Right lobe of liver (tissue), 6 donors: Measurements from ENCODE around the gene NDUFB2. TPM values are rescaled to one million over a fixed set of nuclear protein-coding genes. Genes with fewer than 3 reads are reported as not detected.
"Not testable (repeated sequence)": the region's sequence is repeated elsewhere in the genome, so short reads cannot be mapped to it uniquely, and the experiment has no call there.

Source experiments
- ATAC-seq, 4 donors: fragments of 200-7000 bp; cut with Tn5 transposase; one replicate each; pipeline ENCODE4 v1.9.1; 2020; ENCODE audit warnings: mild to moderate bottlenecking in 4 of 4, moderate library complexity in 4 of 4
- DNase-seq, 3 donors: peaks; one replicate each; pipeline ENCODE4 v3.0.0-alpha.2; 2020
- H3K27ac ChIP-seq, 3 donors: fragments of 200-600 bp; one replicate each; pipeline ENCODE4 v1.8.0; 2022
- H3K27me3 ChIP-seq, 2 donors: fragments of 200-600 bp; one replicate each; pipeline ENCODE4 v1.8.0; 2022
- H3K36me3 ChIP-seq, 4 donors: fragments of 200-600 bp; sonication (generic) in 1 of 4; one replicate each; pipeline versions ENCODE4 v1.5.1 to v1.8.0; 2017 to 2022; ENCODE audit warnings: control low read depth in 1 of 4
- H3K4me1 ChIP-seq, 4 donors: fragments of 200-600 bp; sonication (generic) in 1 of 4; one replicate each; pipeline versions ENCODE4 v1.5.1 to v1.8.0; 2017 to 2022; ENCODE audit warnings: control low read depth in 1 of 4
- H3K4me3 ChIP-seq, 3 donors: fragments of 200-600 bp; one replicate each; pipeline ENCODE4 v1.8.0; 2022
- H3K9me3 ChIP-seq, 4 donors: fragments of 200-600 bp; sonication (generic) in 1 of 4; one replicate each; pipeline versions ENCODE4 v1.5.1 to v1.8.0; 2017 to 2022; ENCODE audit warnings: control low read depth in 1 of 4
- CTCF ChIP-seq, 4 donors: fragments of 200-600 bp in 3 of 4; fragments of 450-650 bp in 1 of 4; IDR thresholded peaks; one replicate each; pipeline versions ENCODE4 v1.5.1 to v1.8.0; 2016 to 2022; ENCODE audit warnings: antibody characterized with exemption in 4 of 4, mild to moderate bottlenecking in 2 of 4
- POLR2A ChIP-seq: fragments of 450-650 bp; IDR thresholded peaks from one replicate; pipeline ENCODE4 v1.6.1; 2017; ENCODE audit warnings: antibody characterized with exemption, mild to moderate bottlenecking
- WGBS: methylation state at CpG from one replicate; pipeline ENCODE4 v1.1.6; 2018; ENCODE audit warnings: low coverage, low lambda C conversion rate; ENCODE audit not compliant: insufficient coverage; ENCODE audit errors: missing lambda C conversion rate; 5-methylcytosine and 5-hydroxymethylcytosine counted together
- intact Hi-C, 2 donors: fragments of 100-400 bp; cut with DNase I; formaldehyde crosslinking; loops; one replicate each; pipeline versions ENCODE4 v1.11.2 to v1.14.1; 2022
- total RNA-seq, 6 experiments: library from RNA; depleted of rRNA in 2 of 6; stranded (reverse); fragments of >200 nt in 2 of 6; fragmentation: NEBNext Ultra II Directional in 3 of 6; extraction: Animal tissue kit (Norgen Biotek cat#: 25700) in 3 of 6; gene quantifications; one replicate each; pipeline versions ENCODE4 v1.1.0 to v1.2.4, GENCODE V29; 2016 to 2023
- donor health status: DM: no; HTN: yes; CAD: no.
- donor health status: DM: no; HTN: no; CAD: no.
- donor health status: DM: no; HTN: no; CAD: no.
- donor health status: DM: no; HTN: yes; CAD: no.
- donor health status: DM: no; HTN: yes; CAD: no.

NDUFB2 gene
- total RNA-seq, 6 experiments from 2014 or later: 114 to 235 (median 134) TPM

DNA sequence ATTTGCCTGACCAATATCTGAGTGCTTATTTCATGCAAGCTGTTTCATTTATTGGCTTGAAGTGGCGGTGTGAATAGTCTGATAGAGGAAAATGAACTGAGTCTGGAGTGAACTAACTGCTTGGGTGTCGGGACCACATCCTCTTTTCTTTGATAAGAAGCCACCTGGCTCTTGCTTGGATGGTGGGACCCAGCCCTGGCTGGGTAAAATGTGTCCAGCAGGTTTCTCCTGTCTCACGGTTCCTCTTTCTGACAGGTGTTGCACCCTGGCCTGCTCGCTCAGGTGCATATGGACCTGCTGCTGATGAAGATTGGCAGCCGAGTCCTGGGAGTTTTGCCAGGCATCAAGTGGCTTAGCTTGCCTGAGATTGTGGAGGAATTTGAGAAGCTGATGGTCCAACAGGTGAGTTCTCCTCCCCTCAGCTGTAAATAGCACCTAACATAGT is 22.1 kb upstream of the NDUFB2 start:
- no peaks in the 10 kb centered on the region for H3K9me3 ChIP-seq
- H3K4me1 ChIP-seq: peaks cover 0 to 10% (median 0%) of the 10 kb centered on the region in 4 donors
- intact Hi-C loops: no loop called here
- H3K27me3 ChIP-seq: no peaks in the 10 kb centered on the region
- no peak overlapping the region for H3K4me3 ChIP-seq
- no peak overlapping the region for H3K27ac ChIP-seq
- no peak for ATAC-seq
- no peak for DNase-seq
- H3K36me3 ChIP-seq: no peaks in the 10 kb centered on the region
- 81% methylated on average over 5 of the region's 5 CpGs for WGBS
- TF ChIP-seq CTCF (IDR thresholded peaks at IDR 0.05) (no peak), POLR2A (no peak)

GRCh38 chr7:140674899-140675701 is 21.4 kb upstream of the NDUFB2 start:
- ATAC-seq (peak; percentile 66 to 79 (median 74)), DNase-seq (no peak)
- Histone ChIP-seq H3K4me3 (no peak overlapping the region), H3K27ac (no peak overlapping the region), H3K9me3 (no peaks in the 10 kb centered on the region), H3K27me3 (no peaks in the 10 kb centered on the region), H3K36me3 (no peaks in the 10 kb centered on the region), H3K4me1 (peaks cover 0 to 10% (median 0%) of the 10 kb centered on the region in 4 donors)
- WGBS: 48% methylated on average over 8 of the region's 8 CpGs
- intact Hi-C loops: no loop called here
- TF ChIP-seq CTCF (IDR thresholded peaks at IDR 0.05): peak in 3 of 4 donors; percentile 42 to 60 (median 52)
- TF ChIP-seq POLR2A: no peak

DNA sequence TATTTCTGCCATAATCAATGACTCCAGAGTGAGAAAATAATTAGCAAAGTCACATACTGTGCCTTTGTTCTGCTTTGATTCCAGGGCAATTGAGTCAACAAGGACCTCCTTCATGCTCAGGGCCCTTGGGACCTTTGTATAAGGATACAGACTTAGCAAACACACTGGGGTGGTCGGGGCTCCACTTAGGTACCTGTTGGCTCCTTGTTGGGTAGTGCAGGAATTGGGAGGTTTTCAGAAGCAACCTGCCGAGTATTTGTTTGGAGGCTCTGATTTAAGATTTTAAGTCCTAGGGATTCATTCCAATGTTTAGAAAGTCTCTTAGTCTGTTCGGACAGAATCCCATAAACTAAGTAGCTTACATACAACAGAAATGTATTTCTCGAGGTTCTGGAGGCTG is 20.8 kb upstream of the NDUFB2 start:
- DNase-seq: no peak
- Histone ChIP-seq H3K36me3 (no peaks in the 10 kb centered on the region), H3K4me1 (peaks cover 0 to 10% (median 0%) of the 10 kb centered on the region in 4 donors), H3K27ac (no peak overlapping the region), H3K4me3 (no peak overlapping the region), H3K27me3 (no peaks in the 10 kb centered on the region), H3K9me3 (no peaks in the 10 kb centered on the region)
- TF ChIP-seq POLR2A (no peak), CTCF (IDR thresholded peaks at IDR 0.05) (no peak)
- ATAC-seq: no peak
- intact Hi-C loops: no loop called here
- 94% methylated on average over 3 of the region's 4 CpGs for WGBS

DNA sequence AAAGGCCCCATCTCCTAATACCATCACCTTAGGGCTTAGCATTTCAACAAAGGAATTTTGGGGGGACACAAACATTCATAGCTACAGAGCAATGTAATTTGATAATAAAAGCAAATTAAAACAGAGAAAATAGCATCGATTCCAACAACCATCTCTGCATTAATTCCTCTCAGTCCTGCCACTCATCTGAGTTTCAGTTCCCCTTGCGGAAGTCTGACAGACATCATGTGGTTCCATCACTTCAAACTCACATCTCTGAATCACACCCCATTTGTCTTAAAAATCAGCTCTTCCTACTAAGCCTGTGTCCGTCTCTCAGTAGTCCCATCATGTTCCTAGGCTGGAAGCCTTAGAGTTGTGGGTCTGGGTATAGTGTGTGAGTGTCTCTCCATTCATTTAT is 20.2 kb upstream of the NDUFB2 start:
- whole genome bisulfite sequencing: 67% methylated on average over 3 of the region's 3 CpGs
- no peak for ATAC-seq
- H3K27me3 ChIP-seq: no peaks in the 10 kb centered on the region

DNA sequence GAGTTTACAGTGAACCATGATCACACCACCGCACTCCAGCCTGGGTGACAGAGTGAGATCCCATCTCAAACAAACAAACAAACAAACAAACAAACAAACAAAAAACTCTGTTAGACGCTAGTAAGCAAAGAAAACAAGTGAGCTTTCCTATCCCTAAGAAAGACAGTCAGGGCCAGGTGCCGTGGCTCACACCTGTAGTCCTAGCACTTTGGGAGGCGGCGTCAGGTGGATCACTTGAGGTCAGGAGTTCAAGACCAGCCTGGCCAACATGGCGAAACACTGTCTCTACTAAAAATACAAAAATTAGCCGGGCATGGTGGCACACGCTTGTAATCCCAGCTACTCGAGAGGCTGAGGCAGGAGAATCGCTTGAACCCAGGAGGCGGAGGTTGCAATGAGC is 19.6 kb upstream of the NDUFB2 start:
- H3K27me3 ChIP-seq, H3K36me3 ChIP-seq, H3K4me1 ChIP-seq, H3K4me3 ChIP-seq, H3K9me3 ChIP-seq, H3K27ac ChIP-seq, intact Hi-C loops, ATAC-seq: not testable (repeated sequence)
- peak in 1 of 3 donors; percentile 24 for DNase-seq
- WGBS: 97% methylated on average over 9 of the region's 11 CpGs

More for the DNA sequence above, 20.2 kb upstream of the NDUFB2 start:
- no peak overlapping the region for H3K27ac ChIP-seq
- H3K4me1 ChIP-seq: peaks cover 0 to 10% (median 0%) of the 10 kb centered on the region in 4 donors
- H3K9me3 ChIP-seq: no peaks in the 10 kb centered on the region
- intact Hi-C loops: no loop called here
- H3K36me3 ChIP-seq: no peaks in the 10 kb centered on the region
- DNase-seq: peak in 1 of 3 donors; percentile 3
- TF ChIP-seq CTCF (IDR thresholded peaks at IDR 0.05): no peak
- H3K4me3 ChIP-seq: no peak overlapping the region
